ENCODE data around the gene IL21R. TPM values are rescaled to one million over a fixed set of nuclear protein-coding genes. Genes with fewer than 3 reads are reported as not detected.
A peak's percentile ranks its signal among the peaks of the same experiment; 100 is the strongest.
"Not testable (repeated sequence)": the region's sequence is repeated elsewhere in the genome, so short reads cannot be mapped to it uniquely, and the experiment has no call there.

IL21R gene
- total and polyA plus RNA-seq, 9 donors: 0.04 to 0.71 (median 0.26) TPM

DNA sequence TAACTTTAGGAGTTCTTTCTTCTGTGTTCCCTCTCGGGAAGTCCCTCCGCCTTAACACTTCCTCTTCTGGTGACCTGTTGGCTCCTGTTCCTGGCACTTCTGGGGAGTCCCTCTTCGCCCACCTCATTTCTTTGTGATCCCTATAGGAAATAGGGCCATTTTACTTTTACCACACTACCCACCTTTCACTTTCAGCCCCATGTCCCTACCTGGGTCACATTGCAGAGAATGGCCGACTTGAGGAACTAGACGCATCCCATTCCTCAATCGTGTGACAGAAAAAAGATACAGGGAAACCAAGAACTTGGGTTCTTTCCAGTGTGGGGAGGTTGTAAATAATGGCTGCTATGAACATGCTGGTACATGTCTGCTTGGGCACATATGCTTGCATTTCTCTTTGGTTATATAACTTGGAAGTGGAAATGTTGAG lies 6.6 kb downstream of the IL21R start:
- peaks cover under 1% of the 10 kb centered on the region for H3K27me3 ChIP-seq (ENCODE audit: control insufficient read depth, insufficient read depth, low read length)
- H3K9me3 ChIP-seq (replicated peaks; ENCODE audit: control insufficient read depth, low read depth, low read length): no peaks in the 10 kb centered on the region
- H3K4me3 ChIP-seq (ENCODE audit: low read length): no peak overlapping the region
- DNase-seq: no peak
- peaks cover 10% of the 10 kb centered on the region for H3K4me1 ChIP-seq (ENCODE audit: control insufficient read depth, insufficient read depth, low read length)
- no peaks in the 10 kb centered on the region for H3K36me3 ChIP-seq (ENCODE audit: control insufficient read depth, insufficient read depth, low read length)
- 65% methylated on average over 3 of the region's 6 CpGs for WGBS (ENCODE audit: insufficient coverage)
- no peak overlapping the region for H3K27ac ChIP-seq (ENCODE audit: low read length)

DNA sequence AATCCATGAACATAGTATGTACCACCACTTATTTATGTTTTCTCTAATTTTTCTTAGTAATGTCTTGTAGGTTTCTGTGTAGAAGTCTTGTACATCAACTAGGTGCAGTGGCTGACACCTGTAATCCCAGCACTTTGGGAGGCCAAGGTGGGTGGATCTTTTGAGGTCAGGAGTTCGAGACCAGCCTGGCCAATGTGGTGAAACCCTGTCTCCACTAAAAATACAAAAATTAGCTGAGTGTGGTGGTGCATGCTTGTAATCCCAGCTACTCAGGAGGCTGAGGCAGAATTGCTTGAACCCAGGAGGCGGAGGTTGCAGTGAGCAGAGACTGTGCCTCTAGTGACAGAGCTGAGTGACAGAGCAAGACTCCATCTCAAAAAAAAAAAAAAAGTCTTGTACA lies 8.0 kb downstream of the IL21R start:
- DNase-seq; H3K27ac ChIP-seq (ENCODE audit: low read length); H3K4me1 ChIP-seq (ENCODE audit: control insufficient read depth, insufficient read depth, low read length); H3K27me3 ChIP-seq (ENCODE audit: control insufficient read depth, insufficient read depth, low read length); H3K9me3 ChIP-seq (replicated peaks; ENCODE audit: control insufficient read depth, low read depth, low read length); H3K4me3 ChIP-seq (ENCODE audit: low read length); H3K36me3 ChIP-seq (ENCODE audit: control insufficient read depth, insufficient read depth, low read length): not testable (repeated sequence)
- WGBS (ENCODE audit: insufficient coverage): no CpG with 5 or more reads among the region's 2 CpGs

DNA sequence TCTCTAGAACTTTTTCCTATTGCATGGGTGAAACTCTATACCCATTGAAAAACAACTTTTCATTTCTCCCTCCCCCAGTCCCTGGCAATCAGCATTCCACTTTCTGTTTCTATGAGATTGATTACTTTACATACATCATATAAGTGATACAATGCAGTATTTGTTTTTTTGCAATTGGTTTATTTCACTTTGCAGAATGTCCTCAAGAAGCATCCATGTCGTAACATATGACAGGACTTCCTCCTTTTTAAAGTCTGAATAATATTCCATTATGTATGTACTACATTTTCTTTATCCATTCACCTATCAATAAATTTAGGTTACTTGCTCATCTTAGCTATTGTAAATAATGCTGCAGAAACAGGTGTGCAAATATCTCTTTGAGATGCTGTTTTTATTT lies 8.8 kb downstream of the IL21R start:
- Histone ChIP-seq H3K9me3 (replicated peaks; ENCODE audit: control insufficient read depth, low read depth, low read length) (no peaks in the 10 kb centered on the region), H3K27me3 (ENCODE audit: control insufficient read depth, insufficient read depth, low read length) (no peaks in the 10 kb centered on the region), H3K4me1 (ENCODE audit: control insufficient read depth, insufficient read depth, low read length) (peaks cover 5% of the 10 kb centered on the region), H3K36me3 (ENCODE audit: control insufficient read depth, insufficient read depth, low read length) (no peaks in the 10 kb centered on the region), H3K4me3 (ENCODE audit: low read length) (no peak overlapping the region), H3K27ac (ENCODE audit: low read length) (no peak overlapping the region)
- WGBS (ENCODE audit: insufficient coverage): no CpG with 5 or more reads among the region's 1 CpG
- no peak for DNase-seq

DNA sequence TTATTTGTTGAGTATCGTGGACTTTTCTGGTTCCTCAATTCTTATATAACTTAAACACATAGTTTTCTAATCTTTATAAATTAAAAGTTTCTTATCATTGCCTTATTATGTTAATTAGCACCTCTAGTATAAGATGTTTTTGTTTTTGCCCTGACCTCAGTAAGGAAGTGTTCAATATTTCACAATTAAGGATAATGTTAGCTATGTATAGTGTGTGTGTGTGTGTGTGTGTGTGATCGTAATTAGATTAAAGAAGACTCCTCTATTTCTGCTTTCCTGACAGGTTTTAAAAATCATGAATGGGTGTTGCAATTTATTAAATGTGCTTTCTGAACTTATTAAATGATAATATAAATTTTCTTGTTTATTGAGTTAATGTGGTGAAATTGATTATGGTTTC lies 12.0 kb downstream of the IL21R start:
- Histone ChIP-seq H3K27ac (ENCODE audit: low read length) (no peak overlapping the region), H3K4me1 (ENCODE audit: control insufficient read depth, insufficient read depth, low read length) (no peaks in the 10 kb centered on the region), H3K36me3 (ENCODE audit: control insufficient read depth, insufficient read depth, low read length) (no peaks in the 10 kb centered on the region), H3K9me3 (replicated peaks; ENCODE audit: control insufficient read depth, low read depth, low read length) (no peaks in the 10 kb centered on the region), H3K4me3 (ENCODE audit: low read length) (no peak overlapping the region), H3K27me3 (ENCODE audit: control insufficient read depth, insufficient read depth, low read length) (no peaks in the 10 kb centered on the region)
- WGBS (ENCODE audit: insufficient coverage): no CpG with 5 or more reads among the region's 2 CpGs
- no peak for DNase-seq

DNA sequence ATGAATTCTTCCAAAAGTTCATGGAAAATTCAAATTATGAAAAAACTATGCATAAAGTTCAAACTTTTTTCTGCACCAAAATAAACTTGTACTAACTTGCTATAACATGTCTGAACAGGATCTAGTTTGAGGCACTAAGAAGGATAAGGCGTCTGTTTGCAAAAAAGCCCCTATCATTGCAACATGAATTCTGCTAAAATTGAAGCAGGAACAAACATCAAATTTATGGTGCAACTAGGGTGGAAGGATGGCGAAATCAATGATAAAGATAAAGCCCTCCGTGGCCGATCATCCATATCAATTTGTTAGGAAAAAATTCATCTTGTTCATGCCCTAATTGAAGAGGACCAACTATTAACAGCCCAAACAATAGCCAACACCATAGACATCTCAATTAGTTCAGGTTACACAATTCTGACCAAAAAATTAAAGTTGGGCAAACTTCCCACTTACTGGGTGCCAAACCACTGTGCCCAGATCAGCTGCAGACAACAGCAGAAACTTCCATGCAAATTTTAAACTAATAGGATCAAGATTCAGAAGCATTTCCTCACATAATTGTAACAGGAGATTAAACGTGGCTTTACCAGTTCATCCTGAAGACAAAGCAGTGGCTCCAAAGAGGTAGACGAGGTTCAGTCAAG lies 12.9 kb downstream of the IL21R start:
- Histone ChIP-seq H3K4me3 (ENCODE audit: low read length) (no peak overlapping the region), H3K36me3 (ENCODE audit: control insufficient read depth, insufficient read depth, low read length) (no peaks in the 10 kb centered on the region), H3K9me3 (replicated peaks; ENCODE audit: control insufficient read depth, low read depth, low read length) (no peaks in the 10 kb centered on the region), H3K27ac (ENCODE audit: low read length) (no peak overlapping the region), H3K27me3 (ENCODE audit: control insufficient read depth, insufficient read depth, low read length) (no peaks in the 10 kb centered on the region), H3K4me1 (ENCODE audit: control insufficient read depth, insufficient read depth, low read length) (no peaks in the 10 kb centered on the region)
- 74% methylated on average over 4 of the region's 6 CpGs for WGBS (ENCODE audit: insufficient coverage)
- peak; percentile 62 for DNase-seq

DNA sequence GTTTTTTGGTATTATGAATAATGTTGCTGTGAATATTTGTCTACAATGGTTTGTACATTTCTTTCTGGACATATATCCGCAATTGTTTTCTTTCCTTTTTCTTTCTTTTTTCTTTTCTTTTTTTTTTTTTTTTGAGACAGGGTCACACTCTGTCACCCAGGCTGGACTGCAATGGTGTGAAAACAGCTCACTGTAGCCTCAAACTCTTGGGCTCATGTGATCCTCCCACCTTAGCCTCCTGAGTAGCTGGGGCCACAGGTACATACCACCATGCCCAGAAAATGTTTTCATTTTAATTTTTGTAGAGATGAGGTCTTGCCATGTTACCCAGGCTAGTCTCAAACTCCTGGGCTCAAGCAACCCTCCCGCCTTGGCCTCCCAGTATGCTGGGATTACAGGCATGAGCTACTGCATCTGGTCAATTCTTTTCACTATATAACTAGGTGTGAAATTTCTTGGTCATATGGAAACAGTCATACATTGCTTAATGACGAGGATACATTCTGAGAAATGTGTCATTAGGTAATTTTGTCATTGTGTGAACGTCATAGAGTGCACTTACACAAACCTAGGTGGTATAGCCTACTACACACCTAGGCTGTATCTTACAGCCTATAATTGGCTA lies 15.2 kb downstream of the IL21R start:
- Histone ChIP-seq H3K9me3 (replicated peaks; ENCODE audit: control insufficient read depth, low read depth, low read length) (peaks cover 2% of the 10 kb centered on the region), H3K27me3 (ENCODE audit: control insufficient read depth, insufficient read depth, low read length) (no peaks in the 10 kb centered on the region), H3K36me3 (ENCODE audit: control insufficient read depth, insufficient read depth, low read length) (no peaks in the 10 kb centered on the region), H3K4me3 (ENCODE audit: low read length) (no peak overlapping the region), H3K27ac (ENCODE audit: low read length) (no peak overlapping the region), H3K4me1 (ENCODE audit: control insufficient read depth, insufficient read depth, low read length) (no peaks in the 10 kb centered on the region)
- no peak for DNase-seq
- 100% methylated on average over 1 of the region's 4 CpGs for WGBS (ENCODE audit: insufficient coverage)

DNA sequence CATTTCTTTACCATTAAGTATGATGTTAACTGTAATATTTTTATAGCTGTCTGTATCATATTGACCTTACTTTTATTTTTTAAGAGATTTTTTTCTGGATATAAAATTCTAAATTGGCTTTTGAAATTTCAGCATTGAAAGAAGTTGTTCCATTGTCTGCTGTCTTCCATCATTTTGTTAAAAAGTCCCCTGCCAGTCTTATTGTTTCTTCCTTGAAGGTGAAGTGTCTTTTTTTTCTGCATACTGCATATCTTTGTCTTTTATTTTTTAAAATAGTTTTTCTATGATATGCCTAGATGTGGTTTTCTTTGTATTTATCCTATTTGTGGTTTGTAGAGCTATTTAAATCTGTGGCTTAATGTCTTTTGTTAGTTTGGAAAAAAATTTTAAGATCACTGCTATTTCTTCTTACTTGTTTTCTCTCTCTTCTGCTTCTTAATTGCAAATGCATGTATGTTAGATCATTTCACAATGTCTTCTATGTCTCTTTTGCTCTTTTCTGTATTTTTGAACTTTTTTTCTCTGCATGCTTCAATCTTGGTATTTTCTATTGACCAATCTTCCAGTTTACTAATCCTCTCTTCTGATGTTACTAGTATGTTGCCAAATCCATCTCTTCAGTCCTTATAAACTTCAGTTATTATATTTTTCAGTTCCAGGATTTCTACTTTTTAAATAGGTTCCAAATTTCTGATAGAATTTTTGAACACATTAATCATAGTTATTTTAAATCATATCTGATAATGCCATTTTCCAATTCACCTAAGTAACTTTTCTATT lies 20.2 kb downstream of the IL21R start:
- H3K9me3 ChIP-seq (replicated peaks; ENCODE audit: control insufficient read depth, low read depth, low read length): peaks cover 5% of the 10 kb centered on the region
- no peak overlapping the region for H3K27ac ChIP-seq (ENCODE audit: low read length)
- H3K27me3 ChIP-seq (ENCODE audit: control insufficient read depth, insufficient read depth, low read length): no peaks in the 10 kb centered on the region
- H3K4me3 ChIP-seq (ENCODE audit: low read length): no peak overlapping the region
- no peaks in the 10 kb centered on the region for H3K36me3 ChIP-seq (ENCODE audit: control insufficient read depth, insufficient read depth, low read length)
- no peaks in the 10 kb centered on the region for H3K4me1 ChIP-seq (ENCODE audit: control insufficient read depth, insufficient read depth, low read length)
- no peak for DNase-seq

DNA sequence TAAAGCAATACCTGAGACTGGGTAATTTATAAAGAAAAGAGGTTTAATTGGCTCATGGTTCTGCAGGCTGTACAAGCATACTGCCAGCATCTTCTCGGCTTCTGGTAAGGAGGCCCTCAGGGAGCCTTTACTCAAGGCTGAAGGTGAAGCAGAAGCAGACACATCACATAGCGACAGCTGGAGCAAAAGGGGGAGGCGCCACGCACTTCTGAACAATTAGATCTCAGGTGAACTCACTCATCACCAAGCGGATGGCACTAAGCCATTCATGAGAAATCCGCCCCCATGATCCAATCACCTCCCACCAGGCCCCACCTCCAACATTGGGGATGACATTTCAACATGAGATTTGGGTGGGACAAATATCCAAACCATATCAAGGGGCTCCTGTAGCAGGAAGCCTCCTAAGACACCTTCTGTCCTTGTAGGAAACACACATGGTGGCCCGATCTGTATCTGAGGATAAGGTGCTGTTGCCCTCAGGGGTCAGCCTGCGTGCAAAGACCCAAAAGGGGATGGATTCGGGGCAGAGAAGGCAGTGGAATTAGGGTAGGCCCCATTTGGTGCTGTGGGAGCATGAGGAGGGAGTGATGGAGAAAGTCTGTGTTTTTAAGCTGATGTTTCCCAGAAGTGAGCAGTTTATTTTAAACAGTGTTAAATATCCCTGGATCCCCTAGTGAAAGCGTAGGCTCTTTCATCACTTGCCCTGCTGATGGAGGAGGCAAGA lies 23.0 kb downstream of the IL21R start:
- Histone ChIP-seq H3K4me3 (ENCODE audit: low read length) (no peak overlapping the region), H3K36me3 (ENCODE audit: control insufficient read depth, insufficient read depth, low read length) (no peaks in the 10 kb centered on the region), H3K27ac (ENCODE audit: low read length) (no peak overlapping the region), H3K9me3 (replicated peaks; ENCODE audit: control insufficient read depth, low read depth, low read length) (peaks cover 5% of the 10 kb centered on the region), H3K27me3 (ENCODE audit: control insufficient read depth, insufficient read depth, low read length) (no peaks in the 10 kb centered on the region), H3K4me1 (ENCODE audit: control insufficient read depth, insufficient read depth, low read length) (no peaks in the 10 kb centered on the region)
- DNase-seq: no peak
- 82% methylated on average over 6 of the region's 10 CpGs for WGBS (ENCODE audit: insufficient coverage)

DNA sequence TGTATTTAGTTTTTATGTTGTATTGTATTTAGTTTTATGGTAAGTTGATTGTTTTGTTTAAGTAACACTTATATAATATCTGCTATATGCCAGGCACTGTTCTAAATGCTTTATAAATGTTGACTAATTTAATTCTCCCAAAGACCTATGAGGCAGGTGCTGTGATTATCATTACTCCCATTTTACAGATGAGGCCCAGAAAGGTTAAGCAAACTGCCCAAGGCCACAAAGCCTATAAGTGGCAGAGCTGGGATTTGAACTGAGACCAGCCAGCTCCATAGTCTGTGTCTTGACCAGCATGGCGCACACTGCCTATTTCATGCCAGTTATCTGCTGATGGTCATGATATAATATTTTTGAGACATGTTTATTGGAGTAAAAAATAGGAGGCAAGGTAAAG lies 24.0 kb downstream of the IL21R start:
- WGBS (ENCODE audit: insufficient coverage): 100% methylated on average over 1 of the region's 1 CpG
- Histone ChIP-seq H3K27me3 (ENCODE audit: control insufficient read depth, insufficient read depth, low read length) (no peaks in the 10 kb centered on the region), H3K4me1 (ENCODE audit: control insufficient read depth, insufficient read depth, low read length) (no peaks in the 10 kb centered on the region), H3K4me3 (ENCODE audit: low read length) (no peak overlapping the region), H3K9me3 (replicated peaks; ENCODE audit: control insufficient read depth, low read depth, low read length) (peaks cover 5% of the 10 kb centered on the region), H3K36me3 (ENCODE audit: control insufficient read depth, insufficient read depth, low read length) (no peaks in the 10 kb centered on the region), H3K27ac (ENCODE audit: low read length) (no peak overlapping the region)
- DNase-seq: no peak
